Tibial nerve (tissue), 4 donors: Measurements from ENCODE around the gene CCDC57. TPM values are rescaled to one million over a fixed set of nuclear protein-coding genes. Genes with fewer than 3 reads are reported as not detected.

Experiments used
- DNase-seq, 2 donors: peaks; one replicate each; pipeline ENCODE4 v3.0.0-alpha.2; 2019; ENCODE audit warnings: low spot score in 2 of 2
- H3K27ac ChIP-seq, 4 donors: fragments of 200-600 bp; sonication (generic) in 3 of 4; one replicate each; pipeline ENCODE4 v1.5.1; 2017 to 2019; ENCODE audit warnings: mild to moderate bottlenecking in 1 of 4
- H3K27me3 ChIP-seq, 2 donors: fragments of 200-600 bp; sonication (generic) in 1 of 2; one replicate each; pipeline versions ENCODE4 v1.5.1 to v1.6.0; 2017 to 2019
- H3K36me3 ChIP-seq, 3 donors: fragments of 200-600 bp; sonication (generic); one replicate each; pipeline ENCODE4 v1.5.1; 2018 to 2019
- H3K4me1 ChIP-seq, 4 donors: fragments of 200-600 bp; sonication (generic) in 3 of 4; one replicate each; pipeline ENCODE4 v1.5.1; 2017 to 2019
- H3K4me3 ChIP-seq, 4 donors: fragments of 200-600 bp; sonication (generic) in 3 of 4; one replicate each; pipeline ENCODE4 v1.5.1; 2017 to 2019; ENCODE audit warnings: mild to moderate bottlenecking in 1 of 4, moderate library complexity in 1 of 4
- H3K9me3 ChIP-seq, 4 donors: fragments of 200-600 bp; sonication (generic) in 3 of 4; one replicate each; pipeline ENCODE4 v1.5.1; 2017 to 2019
- CTCF ChIP-seq, 5 experiments: fragments of 200-600 bp in 3 of 5; fragments of 450-650 bp in 2 of 5; sonication (generic) in 3 of 5; IDR thresholded peaks; one replicate each; pipeline ENCODE4 v1.5.1; 2016 to 2019; ENCODE audit warnings: antibody characterized with exemption in 5 of 5, mild to moderate bottlenecking in 3 of 5, moderate library complexity in 2 of 5
- EP300 ChIP-seq, 2 donors: sonication (generic); formaldehyde crosslinking; IDR thresholded peaks; one replicate each; pipeline ENCODE4 v1.6.1; 2017; ENCODE audit warnings: antibody characterized with exemption in 2 of 2, mild to moderate bottlenecking in 1 of 2
- POLR2A ChIP-seq, 2 donors: fragments of 450-650 bp; IDR thresholded peaks; one replicate each; pipeline ENCODE4 v1.6.1; 2017; ENCODE audit warnings: antibody characterized with exemption in 2 of 2, mild to moderate bottlenecking in 2 of 2, moderate library complexity in 2 of 2
- WGBS, 2 donors: methylation state at CpG; one replicate each; pipeline ENCODE4 v1.1.5; 2018; 5-methylcytosine and 5-hydroxymethylcytosine counted together
- total RNA-seq, 4 donors: library from RNA; depleted of rRNA; stranded (reverse); fragments of >200 nt; gene quantifications; one replicate each; pipeline ENCODE4 v1.1.0, GENCODE V29; 2016

The CCDC57 gene
- total RNA-seq, 4 donors from 2014 or later: 33.5 to 91.2 (median 47.9) TPM

GRCh38 chr17:82205720-82206508 lies 6.7 kb downstream of the CCDC57 start:
- peaks cover 0 to 18% (median 9%) of the 10 kb centered on the region in 4 donors for H3K4me1 ChIP-seq
- TF ChIP-seq EP300 (IDR thresholded peaks at IDR 0.05) (peak in 1 of 2 donors; percentile 56), POLR2A (IDR thresholded peaks at IDR 0.05) (peak in 1 of 2 donors; percentile 24), CTCF (IDR thresholded peaks at IDR 0.05) (peak; percentile 87 to 94 (median 92))
- 15 to 17% methylated on average over 21 of the region's 21 CpGs for WGBS, 2 donors
- H3K4me3 ChIP-seq: no peak overlapping the region
- peaks cover 0 to 18% (median 0%) of the 10 kb centered on the region in 3 donors for H3K36me3 ChIP-seq
- peak overlapping the region; percentile 51 to 82 (median 73) for H3K27ac ChIP-seq
- peak; percentile 73 to 84 for DNase-seq
- H3K9me3 ChIP-seq: no peaks in the 10 kb centered on the region
- H3K27me3 ChIP-seq: no peaks in the 10 kb centered on the region

- Histone ChIP-seq H3K4me1 (peaks cover 0 to 18% (median 9%) of the 10 kb centered on the region in 4 donors), H3K9me3 (no peaks in the 10 kb centered on the region), H3K36me3 (peaks cover 0 to 27% (median 0%) of the 10 kb centered on the region in 3 donors), H3K4me3 (no peak overlapping the region), H3K27ac (peak overlapping the region in 1 of 4 donors; percentile 82), H3K27me3 (no peaks in the 10 kb centered on the region)
- 68 to 80% methylated on average over 24 to 25 of the region's 25 CpGs for WGBS, 2 donors
- no peak for DNase-seq
- no peak for TF ChIP-seq POLR2A (IDR thresholded peaks at IDR 0.05)
- no peak for TF ChIP-seq EP300 (IDR thresholded peaks at IDR 0.05)
- no peak for TF ChIP-seq CTCF (IDR thresholded peaks at IDR 0.05)
Observed at GRCh38 chr17:82204831-82205719, 7.6 kb downstream of the CCDC57 start.

- peaks cover 0 to 38% (median 0%) of the 10 kb centered on the region in 3 donors for H3K36me3 ChIP-seq
- H3K27me3 ChIP-seq: no peaks in the 10 kb centered on the region
- 90 to 91% methylated on average over 17 to 19 of the region's 19 CpGs for WGBS, 2 donors
- TF ChIP-seq POLR2A (IDR thresholded peaks at IDR 0.05): no peak
- TF ChIP-seq CTCF (IDR thresholded peaks at IDR 0.05): no peak
- no peak for TF ChIP-seq EP300 (IDR thresholded peaks at IDR 0.05)
- no peaks in the 10 kb centered on the region for H3K9me3 ChIP-seq
- H3K4me1 ChIP-seq: peaks cover 0 to 18% (median 9%) of the 10 kb centered on the region in 4 donors
- no peak for DNase-seq
- no peak overlapping the region for H3K27ac ChIP-seq
- no peak overlapping the region for H3K4me3 ChIP-seq
Observed at GRCh38 chr17:82203920-82204319, 8.7 kb downstream of the CCDC57 start.

- TF ChIP-seq POLR2A (IDR thresholded peaks at IDR 0.05) (no peak), CTCF (IDR thresholded peaks at IDR 0.05) (no peak), EP300 (IDR thresholded peaks at IDR 0.05) (no peak)
- no peak overlapping the region for H3K4me3 ChIP-seq
- H3K27ac ChIP-seq: no peak overlapping the region
- H3K27me3 ChIP-seq: no peaks in the 10 kb centered on the region
- DNase-seq: no peak
- H3K36me3 ChIP-seq: peaks cover 0 to 43% (median 0%) of the 10 kb centered on the region in 3 donors
- 76 to 84% methylated on average over 10 of the region's 10 CpGs for WGBS, 2 donors
- H3K9me3 ChIP-seq: no peaks in the 10 kb centered on the region
- peaks cover 0 to 18% (median 9%) of the 10 kb centered on the region in 4 donors for H3K4me1 ChIP-seq
Observed at GRCh38 chr17:82202981-82203380, 9.7 kb downstream of the CCDC57 start.
